ENCODE results near the gene GPR63. TPM values are rescaled to one million over a fixed set of nuclear protein-coding genes. Genes with fewer than 3 reads are reported as not detected.
A peak's percentile ranks its signal among the peaks of the same experiment; 100 is the strongest.

The GPR63 gene
- total RNA-seq, 2 donors from 2014 or later, result 0.96 to 3.4 TPM

DNA sequence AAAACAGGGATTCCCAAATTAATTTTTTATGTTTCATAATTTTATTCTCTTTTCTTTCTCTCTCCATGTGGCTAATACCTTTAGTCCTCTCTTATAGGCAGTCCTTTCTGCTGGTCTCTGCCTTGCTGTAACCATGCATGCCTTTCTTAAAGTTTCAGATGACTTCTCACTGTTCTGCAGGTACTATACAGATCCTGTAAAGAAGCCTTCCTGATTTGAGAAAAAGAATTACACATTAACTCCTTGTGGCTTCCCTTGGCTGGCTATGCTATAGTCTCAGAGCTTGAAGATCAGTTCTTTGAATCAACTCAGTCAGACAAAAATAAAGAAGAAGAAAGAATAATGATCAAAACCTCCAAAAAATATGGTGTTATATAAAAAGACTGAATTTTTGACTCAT, 7.3 kb upstream of the GPR63 start:
- TF ChIP-seq, protein P1, sequence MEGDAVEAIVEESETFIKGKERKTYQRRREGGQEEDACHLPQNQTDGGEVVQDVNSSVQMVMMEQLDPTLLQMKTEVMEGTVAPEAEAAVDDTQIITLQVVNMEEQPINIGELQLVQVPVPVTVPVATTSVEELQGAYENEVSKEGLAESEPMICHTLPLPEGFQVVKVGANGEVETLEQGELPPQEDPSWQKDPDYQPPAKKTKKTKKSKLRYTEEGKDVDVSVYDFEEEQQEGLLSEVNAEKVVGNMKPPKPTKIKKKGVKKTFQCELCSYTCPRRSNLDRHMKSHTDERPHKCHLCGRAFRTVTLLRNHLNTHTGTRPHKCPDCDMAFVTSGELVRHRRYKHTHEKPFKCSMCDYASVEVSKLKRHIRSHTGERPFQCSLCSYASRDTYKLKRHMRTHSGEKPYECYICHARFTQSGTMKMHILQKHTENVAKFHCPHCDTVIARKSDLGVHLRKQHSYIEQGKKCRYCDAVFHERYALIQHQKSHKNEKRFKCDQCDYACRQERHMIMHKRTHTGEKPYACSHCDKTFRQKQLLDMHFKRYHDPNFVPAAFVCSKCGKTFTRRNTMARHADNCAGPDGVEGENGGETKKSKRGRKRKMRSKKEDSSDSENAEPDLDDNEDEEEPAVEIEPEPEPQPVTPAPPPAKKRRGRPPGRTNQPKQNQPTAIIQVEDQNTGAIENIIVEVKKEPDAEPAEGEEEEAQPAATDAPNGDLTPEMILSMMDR (IDR thresholded peaks at IDR 0.05), result no peak
- no peak for TF ChIP-seq POLR2AphosphoS5 (IDR thresholded peaks at IDR 0.05)
- no peak for TF ChIP-seq POLR2A (IDR thresholded peaks at IDR 0.05)
- H3K4me1 ChIP-seq (replicated peaks), result no peaks in the 10 kb centered on the region
- no peak for DNase-seq (ENCODE audit: low spot score)
- no peak overlapping the region for H3K27ac ChIP-seq
- no peaks in the 10 kb centered on the region for H3K36me3 ChIP-seq
- no peaks in the 10 kb centered on the region for H3K27me3 ChIP-seq (replicated peaks; ENCODE audit: insufficient read depth)
- H3K9me3 ChIP-seq, result no peaks in the 10 kb centered on the region
- intact Hi-C loops (cut with DNase I), result no loop called here
- no peak overlapping the region for H3K4me3 ChIP-seq

DNA sequence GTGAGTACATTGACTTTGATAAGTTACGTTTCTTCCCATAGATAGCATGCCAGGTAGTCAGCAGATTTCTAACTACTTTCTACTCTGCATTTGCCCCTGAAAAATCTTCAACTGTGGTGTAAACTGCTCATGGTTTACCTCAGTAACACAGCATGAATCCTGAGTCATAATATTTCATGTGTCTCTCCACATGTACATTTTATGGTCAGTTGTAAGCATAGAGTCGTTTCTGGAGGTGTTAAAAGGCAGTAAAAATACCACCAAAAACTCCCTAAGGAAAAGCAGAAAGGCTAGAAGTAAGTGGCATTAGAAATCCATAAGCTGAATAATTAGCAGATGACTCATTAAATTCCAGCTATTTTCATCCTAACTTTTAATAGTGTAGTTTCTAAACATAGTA, 4.1 kb upstream of the GPR63 start:
- Histone ChIP-seq H3K27me3 (replicated peaks; ENCODE audit: insufficient read depth) (no peaks in the 10 kb centered on the region), H3K4me1 (replicated peaks) (no peaks in the 10 kb centered on the region), H3K9me3 (no peaks in the 10 kb centered on the region), H3K4me3 (no peak overlapping the region), H3K27ac (no peak overlapping the region), H3K36me3 (no peaks in the 10 kb centered on the region)
- DNase-seq (ENCODE audit: low spot score), result no peak
- TF ChIP-seq, protein P1 (IDR thresholded peaks at IDR 0.05), result no peak
- TF ChIP-seq POLR2A (IDR thresholded peaks at IDR 0.05), result no peak
- WGBS, result 28% methylated on average over 2 of the region's 2 CpGs
- intact Hi-C loops (cut with DNase I), result no loop called here

DNA sequence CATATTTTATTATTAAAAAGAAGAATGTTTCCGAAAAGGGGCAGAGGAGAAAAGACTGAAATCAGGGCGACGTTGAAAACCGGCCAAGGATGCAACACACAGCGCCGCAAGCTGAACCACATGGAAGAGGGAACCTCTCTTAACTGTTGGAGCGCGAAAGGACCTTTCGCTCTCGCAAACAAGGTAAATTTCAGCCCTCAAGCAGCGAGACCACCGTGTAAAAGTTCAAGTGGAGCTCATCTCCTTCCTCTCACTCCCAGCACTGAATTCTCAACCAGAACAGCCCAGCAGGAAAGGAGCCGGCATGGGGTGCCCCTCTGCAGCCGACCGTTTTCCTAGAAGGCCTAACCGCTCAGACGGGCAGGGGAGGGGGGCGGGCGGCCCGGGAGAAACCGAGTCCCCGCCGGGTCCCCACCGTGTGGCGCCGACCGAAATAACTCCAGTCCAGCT, 621 bp downstream of the GPR63 start:
- under 1% methylated on average over 27 of the region's 27 CpGs for WGBS

DNA sequence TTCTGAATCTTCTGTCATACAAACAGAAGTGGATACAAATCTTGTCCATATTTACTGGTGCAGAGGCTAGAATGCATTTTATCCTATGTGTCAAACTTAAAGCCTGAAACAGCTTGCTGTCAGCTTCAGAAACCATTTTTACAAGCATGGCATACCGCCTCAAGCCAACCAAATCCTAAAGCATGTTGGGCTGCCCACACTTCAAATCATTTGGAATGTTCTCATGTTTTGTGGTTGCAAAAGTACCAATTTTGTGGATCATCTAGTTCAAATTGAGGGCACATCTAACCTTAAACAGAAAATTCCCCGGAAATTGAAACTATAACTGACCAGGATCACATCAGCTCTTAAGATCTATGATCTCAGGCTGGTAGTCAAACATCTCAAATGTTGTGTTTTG, 3.2 kb downstream of the GPR63 start:
- no peaks in the 10 kb centered on the region for H3K36me3 ChIP-seq
- no peaks in the 10 kb centered on the region for H3K4me1 ChIP-seq (replicated peaks)
- TF ChIP-seq, protein P1 (IDR thresholded peaks at IDR 0.05), result no peak
- no peak for TF ChIP-seq POLR2AphosphoS5 (IDR thresholded peaks at IDR 0.05)
- no peak for TF ChIP-seq POLR2A (IDR thresholded peaks at IDR 0.05)
- WGBS, result 98% methylated on average over 2 of the region's 2 CpGs
- H3K27ac ChIP-seq, result no peak overlapping the region
- intact Hi-C loops (cut with DNase I), result no loop called here
- no peak for DNase-seq (ENCODE audit: low spot score)
- H3K27me3 ChIP-seq (replicated peaks; ENCODE audit: insufficient read depth), result no peaks in the 10 kb centered on the region
- no peak overlapping the region for H3K4me3 ChIP-seq
- H3K9me3 ChIP-seq, result no peaks in the 10 kb centered on the region

More for the DNA sequence above, 621 bp downstream of the GPR63 start:
- TF ChIP-seq, protein P1 (IDR thresholded peaks at IDR 0.05), result no peak
- TF ChIP-seq POLR2AphosphoS5 (IDR thresholded peaks at IDR 0.05) (no peak), POLR2A (IDR thresholded peaks at IDR 0.05) (no peak)
- no peaks in the 10 kb centered on the region for H3K9me3 ChIP-seq
- intact Hi-C loops (cut with DNase I), result no loop called here
- no peaks in the 10 kb centered on the region for H3K27me3 ChIP-seq (replicated peaks; ENCODE audit: insufficient read depth)
- H3K27ac ChIP-seq, result peak overlapping the region; percentile 36 to 75
- H3K36me3 ChIP-seq, result no peaks in the 10 kb centered on the region
- peak; percentile 13 for DNase-seq (ENCODE audit: low spot score)
- H3K4me1 ChIP-seq (replicated peaks), result no peaks in the 10 kb centered on the region
- H3K4me3 ChIP-seq, result peak overlapping the region; percentile 50 to 67

DNA sequence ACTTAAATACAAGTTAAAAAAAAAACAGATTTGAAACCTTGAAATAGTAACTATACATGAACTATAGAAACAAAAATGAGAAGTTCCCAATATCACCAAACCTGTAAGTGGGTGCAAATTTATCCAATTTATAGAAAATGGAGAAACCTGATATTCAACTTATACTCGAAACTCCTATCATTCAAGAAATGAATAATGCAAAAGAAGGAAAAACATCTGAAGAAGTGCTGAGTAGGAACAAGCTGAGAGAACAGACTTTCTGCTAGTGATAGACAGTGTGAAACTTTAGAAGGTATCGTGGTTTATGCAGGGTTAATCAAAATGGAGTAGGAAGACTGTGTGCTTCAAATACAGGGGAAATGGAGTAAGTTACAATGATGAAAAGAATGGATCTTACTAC, 4.5 kb downstream of the GPR63 start:
- H3K27ac ChIP-seq, result no peak overlapping the region
- TF ChIP-seq POLR2A (IDR thresholded peaks at IDR 0.05), result no peak
- TF ChIP-seq, protein P1 (IDR thresholded peaks at IDR 0.05), result no peak
- no peak for TF ChIP-seq POLR2AphosphoS5 (IDR thresholded peaks at IDR 0.05)
- no peak overlapping the region for H3K4me3 ChIP-seq
- no peaks in the 10 kb centered on the region for H3K9me3 ChIP-seq
- no peaks in the 10 kb centered on the region for H3K27me3 ChIP-seq (replicated peaks; ENCODE audit: insufficient read depth)
- intact Hi-C loops (cut with DNase I), result no loop called here
- no peaks in the 10 kb centered on the region for H3K4me1 ChIP-seq (replicated peaks)
- no peak for DNase-seq (ENCODE audit: low spot score)
- no peaks in the 10 kb centered on the region for H3K36me3 ChIP-seq
- 98% methylated on average over 2 of the region's 2 CpGs for WGBS
